GM12878 (cell line): ENCODE results near the gene LRRC61. TPM values are rescaled to one million over a fixed set of nuclear protein-coding genes. Genes with fewer than 3 reads are reported as not detected.

ENCODE experiments used
- ATAC-seq: fragments of 200-7000 bp; cut with Tn5 transposase; 3 replicates; pipeline ENCODE4 v1.9.1; 2020; ENCODE audit warnings: mild to moderate bottlenecking, moderate library complexity
- BruUV-seq: library from RNA; stranded (reverse); fragments of 400-500 nt; replicated peaks from 2 replicates; lab custom pipeline; 2021; lab: Mats Ljungman, UMichigan
- CTCF ChIA-PET: fragments of 300-600 bp; sonication (Branson Sonifier 250); formaldehyde crosslinking; extraction: SDS; loops from one replicate; lab custom pipeline; 2021; ENCODE audit warnings: inconsistent platforms; lab: Yijun Ruan, JAX
- POLR2A ChIA-PET: fragments of 350-600 bp; formaldehyde crosslinking; extraction: SDS; loops from one replicate; lab custom pipeline; 2021; ENCODE audit warnings: inconsistent platforms; lab: Charles Lee
- RAD21 ChIA-PET: fragments of 300-600 bp; sonication (Branson Sonifier 250); formaldehyde crosslinking; loops from one replicate; lab custom pipeline; 2023; ENCODE audit warnings: antibody characterized with exemption; ENCODE audit not compliant: unreplicated experiment; lab: Charles Lee
- SMC1A ChIA-PET: fragments of 300-600 bp; sonication (Branson Sonifier 250); formaldehyde crosslinking; loops from one replicate; lab custom pipeline; 2023; ENCODE audit not compliant: unreplicated experiment, uncharacterized antibody; lab: Charles Lee
- DNase-seq: peaks from one replicate; pipeline ENCODE4 v3.0.0-alpha.2; 2011; ENCODE audit warnings: low read depth, low spot score
- FAIRE-seq: peaks from 3 replicates; lab custom pipeline; 2011; peaks lifted over from hg19 to GRCh38; lab: Jason Lieb, UNC
- H2AFZ ChIP-seq: 2 replicates; pipeline ENCODE4 v1.6.0; 2011; ENCODE audit warnings: low read depth, low read length, control low read depth; ENCODE audit not compliant: control insufficient read depth
- H3K27ac ChIP-seq: 2 replicates; pipeline ENCODE4 v1.5.1; 2011; ENCODE audit warnings: control low read depth; ENCODE audit not compliant: control insufficient read depth, insufficient read depth
- H3K27me3 ChIP-seq, 2 experiments: replicated peaks in 1 of 2; 2 replicates each; pipeline versions ENCODE4 v1.6.0 to v1.6.1; 2011; ENCODE audit warnings: low read length in 1 of 2; ENCODE audit not compliant: control insufficient read depth in 2 of 2, insufficient read depth in 2 of 2
- H3K36me3 ChIP-seq, 2 experiments: 2 replicates each; pipeline ENCODE4 v1.5.1; 2011; ENCODE audit warnings: low read length in 1 of 2; ENCODE audit not compliant: control insufficient read depth in 2 of 2, insufficient read depth in 2 of 2
- H3K4me1 ChIP-seq: 2 replicates; pipeline ENCODE4 v1.6.1; 2011; ENCODE audit warnings: mild to moderate bottlenecking, low read length, moderate library complexity, mixed read lengths; ENCODE audit not compliant: control insufficient read depth, insufficient read depth
- H3K4me2 ChIP-seq: 2 replicates; pipeline ENCODE4 v1.6.0; 2011; ENCODE audit warnings: control low read depth; ENCODE audit not compliant: control insufficient read depth, insufficient read depth
- H3K4me3 ChIP-seq: fragments of 200-600 bp; sonication (generic); 2 replicates; pipeline ENCODE4 v1.5.1; 2016
- H3K79me2 ChIP-seq: 2 replicates; pipeline ENCODE4 v1.6.0; 2011; ENCODE audit warnings: low read length; ENCODE audit not compliant: control insufficient read depth, insufficient read depth
- H3K9ac ChIP-seq: 2 replicates; pipeline ENCODE4 v1.8.0; 2011; ENCODE audit warnings: low read length, control low read depth, mixed read lengths; ENCODE audit not compliant: control insufficient read depth, insufficient read depth
- H3K9me3 ChIP-seq: replicated peaks from 3 replicates; pipeline ENCODE4 v1.5.1; 2011; ENCODE audit warnings: mild to moderate bottlenecking, low read length; ENCODE audit not compliant: control insufficient read depth, insufficient read depth
- H4K20me1 ChIP-seq: 2 replicates; pipeline ENCODE4 v1.6.0; 2011; ENCODE audit not compliant: control insufficient read depth, insufficient read depth
- EZH2 ChIP-seq: IDR thresholded peaks from 2 replicates; pipeline ENCODE4 v1.6.1; 2012; ENCODE audit warnings: low read depth, mild to moderate bottlenecking, control low read depth, inconsistent platforms, low read length, borderline replicate concordance; ENCODE audit not compliant: control insufficient read depth
- IRF3 ChIP-seq: fragments of 450-650 bp; IDR thresholded peaks from 2 replicates; pipeline ENCODE4 v1.6.1; 2014; ENCODE audit warnings: mild to moderate bottlenecking
- KDM1A ChIP-seq: fragments of 200-600 bp; sonication (generic); IDR thresholded peaks from 2 replicates; pipeline ENCODE4 v1.6.1; 2016; ENCODE audit warnings: borderline replicate concordance
- MLLT1 ChIP-seq: fragments of 450-650 bp; IDR thresholded peaks from 2 replicates; pipeline ENCODE4 v1.6.1; 2016; ENCODE audit warnings: mild to moderate bottlenecking
- NR2F1 ChIP-seq: fragments of 450-650 bp; conservative IDR thresholded peaks from 2 replicates; pipeline ENCODE4 v1.6.1; 2017; ENCODE audit warnings: mild to moderate bottlenecking
- RAD21 ChIP-seq: IDR thresholded peaks from 2 replicates; pipeline ENCODE4 v1.6.1; 2011; ENCODE audit warnings: mild to moderate bottlenecking, low read depth, low read length, moderate library complexity; ENCODE audit not compliant: insufficient read depth
- RELA ChIP-seq: fragments of 450-650 bp; IDR thresholded peaks from 2 replicates; pipeline ENCODE4 v1.8.0; 2014; ENCODE audit warnings: borderline replicate concordance; ENCODE audit not compliant: partially characterized antibody
- RUNX3 ChIP-seq: IDR thresholded peaks from 2 replicates; pipeline ENCODE4 v1.6.1; 2012; ENCODE audit warnings: low read length, inconsistent platforms
- SKIL ChIP-seq: fragments of 450-650 bp; IDR thresholded peaks from 2 replicates; pipeline ENCODE4 v1.6.1; 2017; ENCODE audit warnings: mild to moderate bottlenecking, low read depth, inconsistent platforms; ENCODE audit not compliant: poor library complexity, severe bottlenecking
- SMC3 ChIP-seq: IDR thresholded peaks from 2 replicates; pipeline ENCODE4 v1.6.1; 2011; ENCODE audit warnings: low read length, improper control_type of control experiment, borderline replicate concordance
- ZNF384 ChIP-seq: IDR thresholded peaks from 2 replicates; pipeline ENCODE4 v1.6.1; 2012; ENCODE audit warnings: low read depth, mild to moderate bottlenecking, low read length, improper control_type of control experiment, borderline replicate concordance
- WGBS: methylation state at CpG from one replicate; pipeline ENCODE4 v1.1.6; 2016; ENCODE audit warnings: low lambda C conversion rate; ENCODE audit not compliant: insufficient replicate concordance, insufficient coverage; ENCODE audit errors: missing lambda C conversion rate; 5-methylcytosine and 5-hydroxymethylcytosine counted together
- in situ Hi-C: fragments of 300-500 bp; cut with MboI; formaldehyde crosslinking; loops from 9 replicates; pipeline ENCODE4 v1.14.3; 2018; ENCODE audit warnings: mixed read lengths
- intact Hi-C: fragments of 100-400 bp; cut with micrococcal nuclease; formaldehyde crosslinking; loops from one replicate; pipeline ENCODE4 v1.14.2; 2022; ENCODE audit not compliant: unreplicated experiment
- polyA plus RNA-seq, 11 experiments: library from polyadenylated mRNA; depleted of rRNA in 4 of 11; unstranded in 6 of 11; stranded (reverse) in 5 of 11; fragments of >200 nt; fragmentation: Nextera tagmentation in 4 of 11; fragmentation: Illumina TruSeq in 1 of 11; extraction: Ambion mirVana in 4 of 11; extraction: Trizol in 1 of 11; gene quantifications; 1 replicate in 1 of 11; 2 replicates in 10 of 11; pipeline versions ENCODE4 v1.2.1 to v1.2.3, GENCODE V29; 2011 to 2016; ENCODE audit warnings: inconsistent platforms in 2 of 11, missing spikeins in 2 of 11, low read depth in 1 of 11
- total RNA-seq, 4 experiments: library from RNA; depleted of rRNA in 3 of 4; stranded (reverse); fragments of >200 nt in 3 of 4; fragmentation: Illumina TruSeq in 1 of 4; extraction: Trizol in 1 of 4; gene quantifications; 2 replicates each; pipeline versions ENCODE4 v1.2.1 to v1.2.3, GENCODE V29; 2013 to 2021
- TF ChIP-seq, protein P1 (sequence below): fragments of 450-650 bp; IDR thresholded peaks from 2 replicates; pipeline ENCODE4 v1.6.1; 2017; ENCODE audit warnings: low read depth, mild to moderate bottlenecking, moderate library complexity
- TF ChIP-seq, protein P2 (sequence below), 3 experiments: IDR thresholded peaks in 2 of 3; conservative IDR thresholded peaks in 1 of 3; 2 replicates each; pipeline ENCODE4 v1.5.1; 2011; ENCODE audit warnings: low read depth in 3 of 3, low read length in 3 of 3, mild to moderate bottlenecking in 3 of 3, control low read depth in 2 of 3, moderate library complexity in 2 of 3, inconsistent platforms in 1 of 3, mixed read lengths in 1 of 3; ENCODE audit not compliant: control insufficient read depth in 2 of 3, insufficient read depth in 1 of 3; ENCODE audit errors: extremely low read depth in 1 of 3

The LRRC61 gene
- total and polyA plus RNA-seq, 10 of the 15 experiments (the other 5 are each of a cell fraction or from before 2014, with no cell fraction given): 1.4 to 54.2 (median 21.8) TPM

DNA sequence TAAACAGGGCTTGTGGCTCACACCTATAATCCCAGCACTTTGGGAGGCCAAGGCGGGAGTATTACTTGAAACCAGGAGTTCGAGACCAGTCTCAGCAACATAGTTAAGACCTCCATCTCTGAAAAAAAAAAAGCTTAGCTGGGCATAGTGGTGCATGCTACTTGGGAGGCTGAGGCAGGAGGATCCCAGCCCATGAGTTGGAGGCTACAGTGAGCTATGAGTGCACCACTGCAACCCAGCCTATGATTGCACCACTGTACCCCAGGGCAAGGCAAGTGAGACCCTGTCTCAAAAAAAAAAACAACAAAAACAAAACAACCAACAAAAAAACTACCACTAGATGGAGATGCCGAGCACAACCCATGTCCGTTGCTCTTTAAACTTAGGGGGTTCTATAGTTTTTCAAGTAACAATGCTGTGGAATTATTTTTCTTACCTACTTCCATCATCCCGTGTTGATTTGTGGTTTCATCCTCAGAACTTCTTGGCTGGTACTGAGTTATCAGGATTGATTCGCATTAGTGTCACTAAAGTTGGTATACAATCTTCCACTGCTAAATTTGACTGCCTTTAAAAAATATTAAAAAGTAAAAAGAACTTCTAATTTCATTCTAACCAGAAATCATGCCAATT, 33.2 kb downstream of the LRRC61 start:
- Histone ChIP-seq H3K79me2 (no peaks in the 10 kb centered on the region), H3K4me2 (no peak overlapping the region), H3K36me3 (no peaks in the 10 kb centered on the region), H3K4me1 (peaks cover 20% of the 10 kb centered on the region), H3K9me3 (no peaks in the 10 kb centered on the region), H4K20me1 (no peaks in the 10 kb centered on the region), H2AFZ (peak overlapping the region; percentile 72; the same call in 1 of the 2 replicates), H3K9ac (no peak overlapping the region), H3K27me3 (no peaks in the 10 kb centered on the region), H3K27ac (no peak overlapping the region), H3K4me3 (no peak overlapping the region)
- WGBS: 16% methylated on average over 6 of the region's 6 CpGs
- FAIRE-seq (peak; percentile 57), DNase-seq (no peak), ATAC-seq (peak; percentile 53)
- in situ Hi-C loops (no loop called here), intact Hi-C loops (loop anchor here (1.0 to 5.0 kb wide), 2 partner anchors 34 to 65 kb away; partner anchors contain the start of genes ACTR3C and LRRC61)
- ChIA-PET CTCF (interaction anchor here (0.7 to 4.9 kb wide), 23 partner anchors 10 to 1191 kb away, joined by 3 to 72 read pairs (median 10); a partner anchor contains a TSS), RAD21 (interaction anchor here (0.9 to 4.7 kb wide), 11 partner anchors 10 to 68 kb away, joined by 3 to 26 read pairs (median 5); partner anchors contain the start of gene REPIN1), POLR2A (interaction anchor here (0.7 to 1.6 kb wide), 5 partner anchors 10 to 62 kb away, joined by 3 to 5 read pairs (median 4); no protein-coding TSS in a partner anchor), SMC1A (interaction anchor here (0.6 to 6.5 kb wide), 17 partner anchors 9 to 400 kb away, joined by 3 to 48 read pairs (median 6); a partner anchor contains a TSS)
- BruUV-seq: no TSS peak
- TF ChIP-seq RAD21 (peak; percentile 73), RELA (no peak), ZNF384 (peak; percentile 61; the same call in 1 of the 2 replicates), IRF3 (no peak), KDM1A (no peak), NR2F1 (no peak), SKIL (peak; percentile 23), RUNX3 (peak; percentile 16; the same call in 1 of the 2 replicates), SMC3 (peak; percentile 73; the same call in 1 of the 2 replicates), MLLT1 (0 out of 2 replicates have a peak, but pooled peaks have one; percentile 34), EZH2 (no peak)
- TF ChIP-seq, protein P1, sequence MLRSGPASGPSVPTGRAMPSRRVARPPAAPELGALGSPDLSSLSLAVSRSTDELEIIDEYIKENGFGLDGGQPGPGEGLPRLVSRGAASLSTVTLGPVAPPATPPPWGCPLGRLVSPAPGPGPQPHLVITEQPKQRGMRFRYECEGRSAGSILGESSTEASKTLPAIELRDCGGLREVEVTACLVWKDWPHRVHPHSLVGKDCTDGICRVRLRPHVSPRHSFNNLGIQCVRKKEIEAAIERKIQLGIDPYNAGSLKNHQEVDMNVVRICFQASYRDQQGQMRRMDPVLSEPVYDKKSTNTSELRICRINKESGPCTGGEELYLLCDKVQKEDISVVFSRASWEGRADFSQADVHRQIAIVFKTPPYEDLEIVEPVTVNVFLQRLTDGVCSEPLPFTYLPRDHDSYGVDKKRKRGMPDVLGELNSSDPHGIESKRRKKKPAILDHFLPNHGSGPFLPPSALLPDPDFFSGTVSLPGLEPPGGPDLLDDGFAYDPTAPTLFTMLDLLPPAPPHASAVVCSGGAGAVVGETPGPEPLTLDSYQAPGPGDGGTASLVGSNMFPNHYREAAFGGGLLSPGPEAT: no peak
- TF ChIP-seq, protein P2, sequence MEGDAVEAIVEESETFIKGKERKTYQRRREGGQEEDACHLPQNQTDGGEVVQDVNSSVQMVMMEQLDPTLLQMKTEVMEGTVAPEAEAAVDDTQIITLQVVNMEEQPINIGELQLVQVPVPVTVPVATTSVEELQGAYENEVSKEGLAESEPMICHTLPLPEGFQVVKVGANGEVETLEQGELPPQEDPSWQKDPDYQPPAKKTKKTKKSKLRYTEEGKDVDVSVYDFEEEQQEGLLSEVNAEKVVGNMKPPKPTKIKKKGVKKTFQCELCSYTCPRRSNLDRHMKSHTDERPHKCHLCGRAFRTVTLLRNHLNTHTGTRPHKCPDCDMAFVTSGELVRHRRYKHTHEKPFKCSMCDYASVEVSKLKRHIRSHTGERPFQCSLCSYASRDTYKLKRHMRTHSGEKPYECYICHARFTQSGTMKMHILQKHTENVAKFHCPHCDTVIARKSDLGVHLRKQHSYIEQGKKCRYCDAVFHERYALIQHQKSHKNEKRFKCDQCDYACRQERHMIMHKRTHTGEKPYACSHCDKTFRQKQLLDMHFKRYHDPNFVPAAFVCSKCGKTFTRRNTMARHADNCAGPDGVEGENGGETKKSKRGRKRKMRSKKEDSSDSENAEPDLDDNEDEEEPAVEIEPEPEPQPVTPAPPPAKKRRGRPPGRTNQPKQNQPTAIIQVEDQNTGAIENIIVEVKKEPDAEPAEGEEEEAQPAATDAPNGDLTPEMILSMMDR (IDR thresholded peaks at IDR 0.05 in 2 of 3, conservative IDR thresholded peaks at IDR 0.05 in 1 of 3; ENCODE audit: control insufficient read depth in 2 of 3, extremely low read depth in 1 of 3, insufficient read depth in 1 of 3, low read depth in 3 of 3, low read length in 3 of 3): peak; percentile 62 to 73 (median 64)
